ENCODE results near the gene LRRC8C.

Gene LRRC8C

DNA sequence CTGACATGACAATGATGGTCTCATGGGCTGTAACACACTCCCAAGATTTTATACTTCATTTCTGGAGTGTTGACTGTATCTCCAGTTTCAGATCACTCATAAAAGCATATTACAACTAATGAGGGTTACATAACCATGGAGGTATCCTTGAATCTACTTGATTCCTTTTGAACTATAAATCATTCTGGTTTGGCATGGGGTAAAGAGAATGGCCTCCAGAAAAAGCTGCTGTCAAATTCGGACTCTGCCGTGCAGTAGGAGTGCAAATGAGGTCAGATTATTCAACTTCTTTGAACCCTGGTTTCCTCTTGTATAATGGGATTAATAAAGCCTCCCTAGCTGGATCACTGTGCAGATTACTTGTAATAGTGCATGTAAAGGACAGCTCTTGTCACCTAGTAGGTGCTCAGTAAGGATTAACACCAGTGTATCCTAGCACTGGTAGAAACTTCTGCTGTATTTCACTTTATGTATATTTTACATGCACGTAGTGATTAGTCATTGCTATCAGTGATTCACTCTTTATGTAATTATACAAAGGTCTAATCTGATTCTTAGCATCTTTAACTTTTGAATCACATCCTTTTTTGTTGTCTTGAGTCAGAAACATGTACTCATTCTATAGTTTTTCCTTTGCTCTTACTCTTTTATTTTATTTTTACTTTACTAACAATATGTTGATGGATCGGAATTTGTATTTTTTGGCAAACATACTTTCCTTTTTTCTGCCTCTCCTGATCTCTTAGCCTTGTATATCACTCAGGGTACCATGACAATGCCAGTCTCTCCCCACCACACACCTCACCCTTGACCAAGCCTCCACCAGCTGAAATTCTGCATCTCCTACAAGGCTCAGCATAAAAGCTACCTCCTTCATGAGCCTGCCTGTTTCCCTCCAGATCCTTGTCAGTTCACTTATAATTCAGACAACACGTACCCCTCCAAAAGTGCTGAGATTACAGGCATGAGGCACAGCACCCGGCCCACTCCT, 3.2 kb downstream of the LRRC8C start:
- DNase-seq, result no peak

- DNase-seq, result no peak
Measured at GRCh38 chr1:89637496-89637895, 4.6 kb downstream of the LRRC8C start.

DNA sequence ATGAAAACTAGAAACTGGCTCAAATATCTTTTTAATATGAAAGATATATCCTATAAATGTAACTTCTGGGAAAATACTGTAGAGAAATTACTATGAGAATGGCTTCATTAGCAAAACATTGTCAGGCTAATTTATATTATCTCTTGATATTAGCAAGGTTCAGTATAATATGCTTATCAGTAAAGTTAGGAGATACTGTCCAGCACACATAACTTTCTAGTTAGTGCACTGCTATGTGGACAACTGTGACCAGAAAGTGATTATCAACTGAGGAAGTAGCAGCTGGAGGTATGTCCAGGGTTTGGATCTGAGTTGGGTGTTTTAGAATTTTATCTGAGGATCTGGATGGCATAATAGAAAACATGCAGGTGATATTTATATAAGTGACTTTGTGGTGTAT, 7.5 kb downstream of the LRRC8C start:
- no peak for DNase-seq

DNA sequence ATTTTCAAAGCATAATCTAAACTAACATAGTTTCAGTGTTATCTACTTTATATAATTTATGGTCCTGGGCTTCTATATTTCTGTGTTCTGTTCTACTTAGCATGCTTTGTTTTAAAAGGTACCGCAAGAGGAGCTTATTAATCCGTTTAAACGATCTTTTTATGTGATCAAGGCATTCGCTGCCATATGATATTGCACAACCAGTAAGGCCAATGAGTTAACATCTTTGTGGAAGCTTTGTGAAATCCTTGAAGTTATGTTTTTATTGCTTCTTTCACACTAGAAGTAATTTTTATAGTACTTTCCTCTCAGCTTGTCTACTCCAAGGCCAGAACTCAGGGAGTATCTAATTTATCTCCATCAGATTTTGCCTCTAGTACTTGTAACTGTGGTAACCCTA, 8.9 kb downstream of the LRRC8C start:
- DNase-seq, result no peak

- no peak for DNase-seq
Measured at GRCh38 chr1:89643577-89643976, 10.7 kb downstream of the LRRC8C start.

- DNase-seq, result no peak
Measured at GRCh38 chr1:89644119-89644814, 11.3 kb downstream of the LRRC8C start.

DNA sequence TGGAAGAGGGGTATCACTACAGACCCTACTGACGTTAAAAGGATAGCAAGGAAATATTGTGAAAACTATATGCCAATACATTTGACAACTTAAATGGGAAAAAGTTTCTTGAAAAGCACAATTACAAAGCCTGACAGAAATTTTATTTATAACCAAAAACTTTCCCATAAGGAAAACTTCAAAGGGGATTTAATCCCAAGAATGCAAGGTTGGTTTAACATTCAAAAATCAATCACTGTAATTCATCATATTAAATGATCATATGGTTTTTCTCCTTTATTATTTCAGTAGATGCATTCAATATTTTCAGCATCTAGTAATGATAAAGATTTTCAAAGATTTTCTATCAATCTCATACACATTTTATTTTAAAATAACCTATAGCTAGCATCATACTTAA, 13.3 kb downstream of the LRRC8C start:
- no peak for DNase-seq

GRCh38 chr1:89649783-89650182, 16.9 kb downstream of the LRRC8C start:
- DNase-seq, result no peak

DNA sequence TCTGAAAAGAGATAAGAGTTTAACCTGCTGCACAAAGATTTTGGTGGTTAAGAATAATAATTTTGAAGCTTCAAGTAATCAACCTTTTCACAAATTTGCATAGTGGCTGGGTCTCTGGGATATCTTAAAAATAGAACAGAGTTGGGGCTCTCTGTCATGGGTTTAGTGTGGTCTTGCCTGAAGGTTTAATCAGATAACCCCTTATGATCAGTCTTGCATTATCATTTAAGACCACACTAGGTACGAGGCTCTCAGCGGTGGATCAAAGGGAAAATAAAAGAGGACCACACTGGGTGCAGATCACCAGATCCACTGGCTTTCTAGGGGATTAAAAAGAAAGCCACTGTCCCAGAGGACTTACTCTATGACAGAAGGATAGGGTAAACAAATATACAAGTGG, 19.5 kb downstream of the LRRC8C start:
- DNase-seq, result no peak

GRCh38 chr1:89657886-89658285, 25.0 kb downstream of the LRRC8C start:
- DNase-seq, result peak in 1 of 2 experiments; percentile 17

DNA sequence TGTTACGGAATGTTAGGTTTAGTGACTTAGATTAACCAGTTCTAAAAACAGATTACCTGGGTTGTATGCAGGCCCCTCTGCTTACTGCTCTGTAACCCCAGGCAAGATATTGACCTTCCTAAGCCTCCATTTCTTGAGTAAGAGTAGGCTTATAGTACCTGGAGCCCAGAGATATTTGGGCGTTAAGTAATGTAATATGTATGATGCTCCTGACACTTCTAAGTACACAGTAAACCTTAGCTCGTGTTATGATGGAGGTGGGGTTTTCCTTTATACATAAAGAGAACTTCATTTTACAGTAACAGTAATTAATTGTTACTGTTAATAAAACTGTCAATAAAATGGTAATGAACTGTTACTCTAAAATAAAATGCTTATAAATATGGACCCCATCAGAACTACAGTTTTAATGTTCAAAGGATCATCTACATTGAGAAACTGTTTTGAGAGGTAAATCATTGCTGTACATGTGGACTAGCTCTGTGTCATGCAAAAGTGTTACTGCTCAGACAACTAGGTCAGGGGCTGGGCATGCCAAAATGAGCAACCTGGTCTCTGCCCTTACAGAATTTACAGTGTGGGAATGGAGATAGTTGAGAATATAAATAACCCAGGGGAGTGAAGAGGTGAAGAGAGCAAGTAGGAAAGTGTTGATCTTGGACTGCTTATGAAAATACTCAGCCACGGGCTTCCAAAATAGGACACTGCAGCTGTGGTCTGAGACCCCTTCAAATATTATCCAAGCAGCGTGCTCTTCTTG, 26.6 kb downstream of the LRRC8C start:
- no peak for DNase-seq

- no peak for DNase-seq
Measured at GRCh38 chr1:89660224-89661061, 27.5 kb downstream of the LRRC8C start.

- DNase-seq, result no peak
Measured at GRCh38 chr1:89665941-89666340, 33.0 kb downstream of the LRRC8C start.

DNA sequence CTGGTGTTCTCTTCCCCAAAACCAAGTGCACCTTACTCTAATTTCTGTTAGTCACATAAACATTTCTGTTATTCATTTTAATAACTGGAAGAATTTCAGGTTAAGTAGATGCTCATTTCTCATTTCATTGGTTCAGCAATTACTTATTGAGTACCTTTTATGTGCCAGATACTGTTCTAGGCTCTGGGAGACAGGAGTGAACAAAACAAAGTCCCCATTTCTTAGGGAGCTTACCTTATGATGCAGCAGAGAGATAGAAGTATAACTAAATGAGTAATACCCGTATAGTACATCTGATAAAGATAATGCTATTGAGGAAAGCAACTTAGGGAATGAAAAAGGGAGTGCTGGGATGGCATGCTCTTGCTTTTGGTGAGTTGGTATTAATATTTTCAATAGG, 33.7 kb downstream of the LRRC8C start:
- DNase-seq, result no peak

DNA sequence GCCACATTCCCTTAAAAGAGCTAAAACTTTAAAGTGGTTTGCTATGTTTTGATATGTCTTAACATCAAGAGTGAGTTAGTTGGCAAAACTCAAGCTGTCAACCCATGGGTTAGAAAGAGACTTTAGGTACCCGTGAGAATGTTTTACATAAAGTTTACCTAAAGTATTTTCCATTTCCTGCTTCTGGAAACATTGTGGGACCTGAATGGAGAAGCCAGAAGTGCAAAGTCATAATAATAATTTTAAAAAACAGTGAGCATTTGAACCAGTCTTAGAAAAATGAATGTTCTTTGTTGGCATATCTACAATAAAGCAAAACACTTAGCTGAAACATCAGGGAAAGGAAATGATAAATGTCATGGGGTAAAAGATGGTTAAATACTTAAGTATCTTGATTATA, 34.8 kb downstream of the LRRC8C start:
- no peak for DNase-seq

DNA sequence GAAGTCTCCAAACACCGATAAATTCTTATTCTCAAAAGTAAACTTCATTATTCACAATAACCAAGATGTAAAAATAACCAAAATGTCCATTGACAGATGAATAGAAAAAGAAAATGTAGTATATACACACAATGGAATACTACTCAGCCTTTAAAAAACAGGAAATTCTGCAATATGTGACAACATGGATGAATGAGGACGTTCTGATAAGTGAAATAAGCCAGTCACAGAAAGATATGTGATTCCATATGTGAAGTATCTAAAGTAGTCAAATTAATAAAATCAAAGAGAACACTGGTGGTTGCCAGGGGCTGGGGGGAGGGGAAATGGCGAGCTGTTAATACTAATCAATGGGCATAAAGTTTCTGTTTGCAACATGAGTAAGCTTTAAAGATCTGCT, 36.0 kb downstream of the LRRC8C start:
- no peak for DNase-seq

GRCh38 chr1:89669441-89669840, 36.5 kb downstream of the LRRC8C start:
- no peak for DNase-seq

- DNase-seq, result no peak
Measured at GRCh38 chr1:89670163-89670562, 37.2 kb downstream of the LRRC8C start.

DNA sequence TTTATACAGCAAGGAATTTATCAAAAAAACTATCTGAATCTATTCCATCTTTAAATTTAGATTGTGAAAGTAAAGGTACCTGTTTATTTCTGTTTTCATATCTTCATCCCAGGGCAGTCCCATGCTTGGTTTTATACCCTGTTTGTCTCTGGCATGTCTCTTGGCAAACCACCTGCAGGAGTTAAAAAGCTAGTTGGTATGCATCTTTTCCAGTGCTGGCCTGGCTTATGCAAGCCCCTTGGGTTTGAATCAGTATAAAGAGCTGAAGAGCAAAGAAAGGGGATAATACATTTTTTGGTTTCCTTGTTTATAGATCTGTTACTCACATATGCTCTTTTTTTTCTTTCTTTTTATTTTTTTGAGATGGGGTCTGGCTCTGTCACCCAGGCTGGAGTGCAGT, 37.8 kb downstream of the LRRC8C start:
- no peak for DNase-seq

DNA sequence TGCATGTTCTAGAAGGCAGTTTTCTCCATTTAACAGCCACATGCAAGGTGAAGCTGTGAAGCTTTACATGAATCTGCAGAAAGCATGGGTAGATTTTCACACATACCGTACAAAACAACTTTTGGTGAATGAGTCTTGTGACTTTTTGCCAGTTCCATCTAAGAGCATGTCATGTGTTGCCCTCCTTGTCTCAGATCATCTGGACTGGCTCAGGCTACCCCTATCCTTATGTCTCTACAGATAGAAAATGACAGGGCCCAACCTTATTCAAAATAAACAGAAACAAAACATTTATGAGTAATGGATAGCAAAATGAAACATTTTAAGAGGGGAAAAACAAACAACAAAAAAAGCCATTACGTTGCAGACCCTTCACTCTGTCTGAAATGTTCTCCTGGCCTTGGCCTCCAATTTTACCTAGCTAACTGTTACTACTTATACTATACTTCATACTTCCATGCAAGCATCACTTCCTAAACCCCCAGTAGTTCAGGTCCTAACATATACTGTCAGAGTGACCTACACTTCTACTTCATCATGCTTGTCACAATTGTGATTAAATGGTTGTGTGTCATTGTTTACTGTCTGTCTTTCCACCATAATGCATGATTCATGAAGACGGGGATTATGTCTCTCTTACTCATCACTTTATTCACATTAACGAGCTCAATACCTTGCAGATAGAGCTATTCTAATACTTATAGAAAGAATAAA, 39.0 kb downstream of the LRRC8C start:
- DNase-seq, result no peak

DNA sequence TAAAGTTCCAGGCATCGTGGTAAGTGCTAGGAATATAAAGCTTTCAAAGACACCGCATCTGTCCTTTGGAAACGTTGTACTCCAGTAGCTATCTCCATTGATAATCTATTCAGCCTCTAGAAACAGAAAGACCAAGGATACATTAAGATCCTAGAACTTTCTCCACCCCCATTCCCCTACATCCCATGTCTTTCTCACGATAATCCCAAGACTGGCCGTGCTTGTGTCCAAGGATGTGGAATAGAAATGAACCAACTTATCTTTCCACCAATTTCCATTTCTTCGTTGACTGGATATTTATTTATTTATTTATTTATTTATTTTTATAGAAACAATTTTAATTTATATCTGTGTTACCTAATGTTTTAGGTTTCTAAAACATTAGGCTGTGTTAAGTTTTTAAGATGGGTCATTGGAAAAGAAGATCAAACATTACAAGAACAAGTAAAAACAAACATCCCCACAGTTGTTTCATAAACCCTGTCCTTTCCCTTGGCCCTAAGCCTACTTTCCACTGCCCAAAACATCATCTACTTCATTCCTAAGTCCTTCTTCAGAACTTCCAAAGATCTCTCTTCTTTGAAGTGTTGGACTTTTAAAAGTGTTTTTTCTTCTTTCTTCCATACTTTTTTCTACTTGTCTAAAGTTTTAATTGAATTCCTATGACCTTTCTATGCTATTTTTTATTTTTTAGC, 39.7 kb downstream of the LRRC8C start:
- DNase-seq, result no peak

Measured in Kasumi-1 (cell line).